NCI-H2081 (cell line): ENCODE measurements around the gene MYF5.
"Not testable (repeated sequence)": the region's sequence is repeated elsewhere in the genome, so short reads cannot be mapped to it uniquely, and the experiment has no call there.

Experiments
- DNase-seq, 2 experiments: peaks; one replicate each; lab custom pipeline; 2025; lab: John Stamatoyannopoulos, UW

The MYF5 gene

GRCh38 chr12:80716696-80717469, at the start of gene MYF5:
MYF5 (plus strand) TSS chr12:80716912; CDS start chr12:80717064, 152 bp downstream.
- DNase-seq: no peak

- DNase-seq: no peak
These were observed 46.5 kb upstream of the MYF5 start for GRCh38 chr12:80670214-80670613.

GRCh38 chr12:80676042-80676636, 40.6 kb upstream of the MYF5 start:
- not testable (repeated sequence) for DNase-seq

- no peak for DNase-seq
These were observed 39.9 kb upstream of the MYF5 start for GRCh38 chr12:80676856-80677255.

GRCh38 chr12:80677994-80678393, 38.7 kb upstream of the MYF5 start:
- DNase-seq: no peak

- DNase-seq: no peak
These were observed 37.2 kb upstream of the MYF5 start for GRCh38 chr12:80679346-80680131.

GRCh38 chr12:80681287-80681686, 35.4 kb upstream of the MYF5 start:
- no peak for DNase-seq

- DNase-seq: no peak
These were observed 34.9 kb upstream of the MYF5 start for GRCh38 chr12:80681786-80682185.

GRCh38 chr12:80684077-80684495, 32.6 kb upstream of the MYF5 start:
- peak; percentile 46 to 82 for DNase-seq

- DNase-seq: no peak
These were observed 26.6 kb upstream of the MYF5 start for GRCh38 chr12:80690090-80690489.

- DNase-seq: no peak
These were observed 26.2 kb upstream of the MYF5 start for GRCh38 chr12:80690513-80690912.

- peak in 1 of 2 experiments; percentile 14 for DNase-seq
These were observed 24.6 kb upstream of the MYF5 start for GRCh38 chr12:80692114-80692513.

- no peak for DNase-seq
These were observed 19.3 kb upstream of the MYF5 start for GRCh38 chr12:80697270-80697887.

- DNase-seq: no peak
These were observed 18.5 kb upstream of the MYF5 start for GRCh38 chr12:80698256-80698655.

GRCh38 chr12:80698847-80699542, 17.7 kb upstream of the MYF5 start:
- DNase-seq: no peak

- no peak for DNase-seq
These were observed 16.4 kb upstream of the MYF5 start for GRCh38 chr12:80700327-80700726.

GRCh38 chr12:80701388-80701787, 15.3 kb upstream of the MYF5 start:
- DNase-seq: no peak

GRCh38 chr12:80702889-80703805, 13.6 kb upstream of the MYF5 start:
- DNase-seq: peak in 1 of 2 experiments; percentile 29

GRCh38 chr12:80704420-80704819, 12.3 kb upstream of the MYF5 start:
- DNase-seq: no peak

GRCh38 chr12:80707126-80707829, 9.4 kb upstream of the MYF5 start, which contains the start of gene MYF6:
MYF6 (plus strand) TSS chr12:80707634; CDS start chr12:80707720, 86 bp downstream.
- DNase-seq: no peak
